Activated CD4-positive, CD25-positive, alpha-beta regulatory T cell (primary cell): Measurements from ENCODE around the gene OVCA2.

Experiments
- DNase-seq, 4 experiments: peaks; one replicate each; lab custom pipeline; 2025; lab: John Stamatoyannopoulos, UW

OVCA2 gene

GRCh38 chr17:2084766-2085647 is 43.2 kb downstream of the OVCA2 start:
- no peak for DNase-seq

GRCh38 chr17:2085648-2085949 is 43.8 kb downstream of the OVCA2 start:
- no peak for DNase-seq

- DNase-seq, result no peak
Measured at GRCh38 chr17:2086306-2086705, 44.5 kb downstream of the OVCA2 start.

GRCh38 chr17:2087597-2088211 is 45.9 kb downstream of the OVCA2 start:
- DNase-seq, result no peak

GRCh38 chr17:2089021-2089422 is 47.2 kb downstream of the OVCA2 start:
- DNase-seq, result no peak

GRCh38 chr17:2090210-2090641 is 48.4 kb downstream of the OVCA2 start:
- no peak for DNase-seq

GRCh38 chr17:2090804-2091534 is 49.1 kb downstream of the OVCA2 start:
- DNase-seq, result no peak

GRCh38 chr17:2092253-2092652 is 50.4 kb downstream of the OVCA2 start:
- no peak for DNase-seq
